ENCODE data around the gene CHAD.
"Not testable (repeated sequence)": the region's sequence is repeated elsewhere in the genome, so short reads cannot be mapped to it uniquely, and the experiment has no call there.

CHAD gene

DNA sequence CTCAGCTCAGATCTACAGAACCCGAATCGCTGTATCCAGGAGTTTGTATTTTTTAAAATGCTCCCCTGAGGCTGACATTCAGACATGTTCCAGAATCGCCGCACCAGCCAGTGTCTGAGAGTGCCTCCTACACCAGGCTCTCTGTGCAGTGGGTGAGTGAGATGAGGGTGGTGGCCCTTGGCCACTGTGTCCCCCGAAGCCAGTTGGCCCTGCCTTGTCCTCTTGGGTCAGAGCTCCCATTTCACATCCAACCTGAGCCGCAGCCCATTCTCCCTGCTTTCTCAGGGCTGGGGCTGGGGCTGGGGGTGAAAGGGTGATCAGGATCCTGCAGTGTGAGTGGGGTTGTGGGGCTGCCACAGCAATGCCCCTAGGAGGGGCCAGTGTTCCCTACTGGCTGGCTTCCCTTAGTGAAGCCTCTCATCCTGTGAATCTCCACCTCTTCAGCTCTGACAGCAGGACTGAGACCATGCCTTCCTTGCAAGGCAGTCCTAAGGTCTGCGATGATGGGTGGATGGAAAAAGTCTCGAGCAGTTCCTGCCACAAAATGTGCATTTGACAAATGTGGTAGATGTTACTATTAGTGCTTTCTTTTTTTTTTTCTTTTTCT lies 26.6 kb upstream of the CHAD start:
- DNase-seq (ENCODE audit: low read depth): no peak

GRCh38 chr17:50493744-50494143 lies 25.1 kb upstream of the CHAD start:
- DNase-seq (ENCODE audit: low read depth): no peak

GRCh38 chr17:50492214-50492613 lies 23.5 kb upstream of the CHAD start:
- DNase-seq (ENCODE audit: low read depth): no peak

DNA sequence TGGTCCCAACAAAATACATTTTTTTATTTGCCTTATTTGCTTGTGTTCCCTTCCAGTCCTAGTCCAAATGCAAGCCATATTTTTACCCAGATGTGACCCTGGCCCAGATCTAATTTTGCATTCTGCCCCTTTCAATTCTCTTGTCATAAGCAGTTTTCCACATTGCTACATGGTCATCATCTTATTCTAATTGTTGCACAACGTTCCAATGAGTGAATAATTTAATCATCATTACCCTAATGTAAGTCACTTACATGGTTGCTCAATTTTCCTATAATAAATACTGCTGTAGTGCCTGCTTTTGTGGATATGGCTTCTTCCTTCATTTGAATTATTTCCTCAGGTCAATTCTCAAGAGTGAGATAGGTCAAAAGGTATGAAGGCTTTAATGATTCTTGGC lies 22.8 kb upstream of the CHAD start:
- DNase-seq (ENCODE audit: low read depth): no peak

GRCh38 chr17:50488880-50489279 lies 20.2 kb upstream of the CHAD start:
- no peak for DNase-seq (ENCODE audit: low read depth)

DNA sequence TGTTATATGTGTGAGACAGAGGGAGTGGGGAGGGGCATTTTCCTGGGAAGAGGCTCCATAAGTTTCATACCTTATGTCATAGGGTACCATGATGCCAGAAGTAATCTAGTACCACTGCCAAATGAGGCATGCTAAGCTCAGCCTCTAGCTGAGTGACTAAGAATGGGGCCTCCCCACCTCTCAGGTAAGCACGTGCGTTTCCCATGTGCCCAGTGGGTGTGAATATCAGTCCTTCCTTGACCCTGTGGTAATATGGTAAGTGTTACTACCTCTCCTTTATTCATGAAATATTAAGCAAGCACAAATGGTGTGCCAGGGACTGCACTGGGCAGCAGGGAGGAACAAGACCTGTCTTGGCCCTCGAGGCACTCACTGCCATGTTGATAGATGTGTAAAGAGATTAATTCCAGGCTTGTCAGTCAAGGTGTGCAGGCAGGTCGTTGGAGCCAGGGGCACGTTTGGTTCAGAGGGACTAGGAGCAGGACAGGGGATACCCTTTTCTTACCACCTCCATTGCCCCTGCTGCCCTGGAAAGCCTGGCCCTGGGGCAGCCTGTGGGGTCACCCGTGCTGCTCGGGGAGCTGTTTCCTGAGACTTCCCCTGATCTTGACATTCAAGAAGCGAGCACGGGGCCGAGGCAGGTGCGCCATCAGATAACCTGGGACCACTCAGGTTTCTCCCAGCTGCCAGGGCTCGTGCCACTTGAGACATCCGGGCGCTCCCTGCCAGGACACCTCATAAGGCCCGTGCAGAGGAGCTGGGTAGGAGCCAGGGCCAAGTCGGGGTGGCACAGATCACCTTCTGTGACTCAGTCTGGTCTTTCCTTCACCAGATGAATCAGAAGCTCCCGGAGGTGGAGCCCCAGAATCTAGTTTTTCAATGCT lies 18.8 kb upstream of the CHAD start:
- DNase-seq (ENCODE audit: low read depth): no peak

GRCh38 chr17:50484386-50485155 lies 15.9 kb upstream of the CHAD start:
- no peak for DNase-seq (ENCODE audit: low read depth)

- DNase-seq (ENCODE audit: low read depth): no peak
Measured at GRCh38 chr17:50483266-50483665, 14.6 kb upstream of the CHAD start.

GRCh38 chr17:50482516-50482915 lies 13.8 kb upstream of the CHAD start:
- peak; percentile 47 for DNase-seq (ENCODE audit: low read depth)

DNA sequence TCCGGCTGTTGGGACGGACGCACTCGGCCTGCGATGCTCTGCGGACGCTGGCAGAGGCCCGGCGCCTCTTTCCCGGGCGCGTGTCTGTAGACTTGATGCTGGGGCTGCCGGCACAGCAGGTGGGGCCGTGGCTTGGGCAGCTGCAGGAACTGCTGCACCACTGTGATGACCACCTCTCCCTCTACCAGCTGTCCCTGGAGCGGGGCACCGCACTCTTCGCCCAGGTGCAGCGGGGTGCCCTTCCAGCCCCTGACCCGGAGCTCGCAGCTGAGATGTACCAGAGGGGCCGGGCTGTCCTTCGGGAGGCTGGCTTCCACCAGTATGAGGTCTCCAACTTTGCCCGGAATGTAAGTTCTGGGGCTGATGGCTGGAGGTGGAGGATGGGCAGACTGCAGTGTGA lies 13.4 kb upstream of the CHAD start:
- DNase-seq (ENCODE audit: low read depth): no peak

GRCh38 chr17:50481648-50482047 lies 13.0 kb upstream of the CHAD start:
- DNase-seq (ENCODE audit: low read depth): no peak

GRCh38 chr17:50480854-50481490 lies 12.3 kb upstream of the CHAD start:
- DNase-seq (ENCODE audit: low read depth): no peak

GRCh38 chr17:50480142-50480764 lies 11.6 kb upstream of the CHAD start:
- DNase-seq (ENCODE audit: low read depth): no peak

DNA sequence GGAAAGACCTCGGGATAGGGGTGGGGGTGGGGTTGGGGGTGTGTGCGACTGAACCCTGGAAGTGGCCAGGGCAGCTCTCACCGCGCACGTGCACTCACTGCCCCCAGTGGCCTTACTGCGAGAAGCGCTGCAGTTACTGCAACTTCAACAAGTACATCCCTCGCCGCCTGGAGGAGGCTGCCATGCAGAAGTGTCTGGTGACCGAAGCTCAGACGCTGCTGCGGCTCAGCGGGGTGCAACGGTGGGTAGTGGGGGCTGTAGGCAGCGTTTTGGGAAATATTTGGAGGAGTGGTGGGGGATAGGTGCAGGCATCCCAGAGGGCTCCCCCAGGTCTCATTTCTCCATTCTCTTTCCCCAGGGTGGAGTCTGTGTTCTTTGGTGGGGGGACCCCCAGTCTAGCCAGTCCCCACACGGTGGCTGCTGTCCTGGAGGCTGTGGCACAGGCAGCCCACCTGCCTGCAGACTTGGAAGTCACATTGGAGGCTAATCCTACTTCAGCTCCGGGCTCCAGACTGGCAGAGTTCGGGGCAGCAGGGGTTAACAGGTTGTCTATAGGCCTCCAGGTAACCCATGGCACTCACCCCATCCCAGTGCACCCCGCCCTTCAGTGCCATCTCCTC lies 11.0 kb upstream of the CHAD start:
- DNase-seq (ENCODE audit: low read depth): peak; percentile 82

- peak; percentile 89 for DNase-seq (ENCODE audit: low read depth)
Measured at GRCh38 chr17:50478391-50479381, 10.0 kb upstream of the CHAD start, which contains the start of gene RSAD1. Gene RSAD1 (plus strand): TSS chr17:50478860. CDS start chr17:50478885, 25 bp downstream.

DNA sequence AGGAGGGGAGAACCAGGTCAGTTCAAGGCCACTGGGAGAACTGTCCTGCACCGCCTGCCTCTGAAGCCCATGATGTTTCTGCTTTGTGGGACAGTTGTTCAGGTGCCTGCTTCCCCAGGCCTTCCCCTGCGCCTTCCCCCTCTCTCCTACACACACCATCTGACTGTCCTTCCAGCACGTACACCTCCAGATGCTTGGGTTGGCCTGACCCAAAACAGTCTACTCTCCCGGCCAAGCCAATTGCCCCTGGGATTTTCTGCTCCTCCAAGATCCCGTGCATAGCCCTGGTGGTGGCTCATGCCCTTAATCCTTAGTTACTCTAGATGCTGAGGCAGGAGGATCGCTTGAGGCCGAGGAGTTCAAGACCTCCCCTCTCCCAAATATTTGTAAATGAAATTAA lies 9.3 kb upstream of the CHAD start:
- no peak for DNase-seq (ENCODE audit: low read depth)

DNA sequence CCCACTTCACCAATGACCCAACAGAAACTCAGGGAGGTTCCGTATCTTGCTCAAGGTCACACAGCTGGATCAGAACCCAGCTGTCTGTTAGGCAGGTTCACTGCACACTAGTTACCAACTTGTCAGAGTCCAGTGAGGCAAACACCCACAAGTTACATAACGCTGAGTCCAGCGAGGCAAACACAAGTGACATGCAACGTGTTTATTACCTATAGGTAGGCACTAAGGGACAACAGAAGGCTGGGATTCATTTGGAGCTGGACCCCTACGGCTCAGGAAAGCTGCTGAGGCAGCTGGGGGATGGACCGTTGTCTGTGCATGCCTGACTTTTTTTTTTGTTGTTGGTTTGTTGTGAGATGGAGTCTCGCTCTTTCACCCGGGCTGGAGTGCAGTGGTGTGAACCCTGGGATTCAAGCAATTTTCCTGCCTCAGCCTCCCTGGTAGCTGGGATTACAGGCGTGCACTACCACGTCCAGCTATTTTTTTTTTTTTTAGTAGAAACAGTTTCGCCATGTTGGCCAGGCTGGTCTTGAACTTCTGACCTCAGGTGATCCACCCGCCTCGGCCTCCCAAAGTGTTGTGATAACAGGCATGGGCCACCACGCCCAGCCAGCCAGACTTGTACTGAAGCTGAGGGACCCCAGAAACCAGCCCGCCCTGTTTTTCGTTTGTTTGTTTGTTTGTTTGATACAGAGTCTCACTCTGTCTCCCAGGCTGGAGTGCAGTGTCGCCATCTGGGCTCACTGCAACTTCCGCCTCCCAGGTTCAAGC lies 8.1 kb upstream of the CHAD start:
- no peak for DNase-seq (ENCODE audit: low read depth)

- not testable (repeated sequence) for DNase-seq (ENCODE audit: low read depth)
Measured at GRCh38 chr17:50475775-50476544, 7.3 kb upstream of the CHAD start.

DNA sequence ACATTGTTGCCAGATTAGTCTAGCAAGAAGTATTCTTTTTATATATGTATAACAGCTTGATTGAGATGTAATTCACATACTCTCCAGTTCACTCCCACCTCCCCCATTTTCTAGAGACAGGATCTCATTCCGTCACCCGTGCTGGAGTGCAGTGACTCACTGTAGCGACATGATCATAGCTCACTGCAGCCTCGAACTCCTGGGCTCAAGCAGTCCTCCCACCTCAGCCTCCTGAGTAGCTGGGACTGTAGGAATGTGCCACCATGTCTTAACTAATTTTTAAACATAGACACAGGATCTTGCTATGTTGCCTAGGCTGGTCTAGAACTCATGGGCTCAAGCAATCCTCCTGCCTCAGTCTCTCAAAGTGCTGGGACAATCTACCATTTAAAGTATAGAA lies 6.7 kb upstream of the CHAD start:
- no peak for DNase-seq (ENCODE audit: low read depth)

All from CMK (cell line).